Esophagus squamous epithelium (tissue), 4 donors: ENCODE data around the gene SLC9A2.

Experiments used
- CTCF ChIP-seq, 6 experiments: fragments of 450-650 bp in 4 of 6; fragments of 200-600 bp in 2 of 6; sonication (generic) in 2 of 6; IDR thresholded peaks; one replicate each; pipeline ENCODE4 v1.5.1; 2016 to 2019; ENCODE audit warnings: antibody characterized with exemption in 6 of 6, mild to moderate bottlenecking in 4 of 6, moderate library complexity in 4 of 6
- POLR2A ChIP-seq, 4 donors: fragments of 450-650 bp; IDR thresholded peaks; one replicate each; pipeline ENCODE4 v1.6.1; 2017; ENCODE audit warnings: antibody characterized with exemption in 4 of 4, mild to moderate bottlenecking in 4 of 4, moderate library complexity in 3 of 4

DNA sequence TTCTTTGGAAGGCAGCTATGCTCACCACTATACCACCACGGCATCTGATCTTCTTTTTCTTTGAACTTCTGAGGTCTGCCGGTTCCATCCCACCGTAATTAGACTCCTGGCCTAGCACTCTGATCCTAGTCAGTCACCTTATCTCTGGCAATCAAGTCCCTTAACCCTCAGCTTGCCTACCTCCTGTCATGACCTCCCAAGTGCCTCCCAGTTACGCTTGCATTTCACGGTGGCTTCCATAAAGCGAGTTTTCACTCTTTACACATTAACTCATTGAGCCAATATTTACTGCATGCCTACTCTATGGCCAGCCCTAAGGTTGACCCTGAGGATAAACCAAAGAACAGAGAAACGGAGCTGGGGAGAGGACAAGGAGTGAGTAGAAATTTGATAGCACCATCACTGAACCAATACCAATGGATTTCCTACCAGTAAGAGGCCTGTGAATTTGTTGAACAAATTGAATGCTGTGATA lies 104.7 kb downstream of the SLC9A2 start:
- TF ChIP-seq POLR2A (IDR thresholded peaks at IDR 0.05) = no peak
- TF ChIP-seq CTCF (IDR thresholded peaks at IDR 0.05) = no peak
